Measurements from ENCODE around the gene SOS1.

SOS1 gene

GRCh38 chr2:39099310-39099869 is 21.5 kb downstream of the SOS1 start:
- Histone ChIP-seq H3K27ac (no peak overlapping the region), H3K9me3 (no peaks in the 10 kb centered on the region), H3K4me3 (no peak overlapping the region), H3K36me3 (no peaks in the 10 kb centered on the region), H3K4me1 (peaks cover 0 to 55% (median 11%) of the 10 kb centered on the region in 4 donors), H3K27me3 (no peaks in the 10 kb centered on the region)
- no peak for DNase-seq
- TF ChIP-seq CTCF (IDR thresholded peaks at IDR 0.05): no peak
- intact Hi-C loops (cut with DNase I; ENCODE audit: low total_unique reads): no loop called here

GRCh38 chr2:39095624-39096023 is 25.2 kb downstream of the SOS1 start:
- H3K27me3 ChIP-seq: no peaks in the 10 kb centered on the region
- H3K4me1 ChIP-seq: peaks cover 0 to 55% (median 13%) of the 10 kb centered on the region in 4 donors
- H3K9me3 ChIP-seq: no peaks in the 10 kb centered on the region
- H3K27ac ChIP-seq: no peak overlapping the region
- no peaks in the 10 kb centered on the region for H3K36me3 ChIP-seq
- H3K4me3 ChIP-seq: no peak overlapping the region
- no peak for DNase-seq
- intact Hi-C loops (cut with DNase I; ENCODE audit: low total_unique reads): no loop called here
- no peak for TF ChIP-seq CTCF (IDR thresholded peaks at IDR 0.05)

GRCh38 chr2:39094717-39095363 is 26.0 kb downstream of the SOS1 start:
- intact Hi-C loops (cut with DNase I; ENCODE audit: low total_unique reads): loop anchor here (5.0 kb wide), 1 partner anchor 937 kb away; no protein-coding TSS in a partner anchor
- DNase-seq: no peak
- Histone ChIP-seq H3K27me3 (no peaks in the 10 kb centered on the region), H3K36me3 (no peaks in the 10 kb centered on the region), H3K4me1 (peaks cover 0 to 51% (median 13%) of the 10 kb centered on the region in 4 donors), H3K9me3 (no peaks in the 10 kb centered on the region), H3K27ac (no peak overlapping the region), H3K4me3 (no peak overlapping the region)
- TF ChIP-seq CTCF (IDR thresholded peaks at IDR 0.05): no peak

GRCh38 chr2:39093218-39093898 is 27.5 kb downstream of the SOS1 start:
- no peak for TF ChIP-seq CTCF (IDR thresholded peaks at IDR 0.05)
- H3K27me3 ChIP-seq: no peaks in the 10 kb centered on the region
- no peak for DNase-seq
- H3K36me3 ChIP-seq: no peaks in the 10 kb centered on the region
- peaks cover 0 to 36% (median 10%) of the 10 kb centered on the region in 4 donors for H3K4me1 ChIP-seq
- no peaks in the 10 kb centered on the region for H3K9me3 ChIP-seq
- no peak overlapping the region for H3K27ac ChIP-seq
- H3K4me3 ChIP-seq: no peak overlapping the region
- intact Hi-C loops (cut with DNase I; ENCODE audit: low total_unique reads): loop anchor here (5.0 kb wide), 1 partner anchor 939 kb away; no protein-coding TSS in a partner anchor

DNA sequence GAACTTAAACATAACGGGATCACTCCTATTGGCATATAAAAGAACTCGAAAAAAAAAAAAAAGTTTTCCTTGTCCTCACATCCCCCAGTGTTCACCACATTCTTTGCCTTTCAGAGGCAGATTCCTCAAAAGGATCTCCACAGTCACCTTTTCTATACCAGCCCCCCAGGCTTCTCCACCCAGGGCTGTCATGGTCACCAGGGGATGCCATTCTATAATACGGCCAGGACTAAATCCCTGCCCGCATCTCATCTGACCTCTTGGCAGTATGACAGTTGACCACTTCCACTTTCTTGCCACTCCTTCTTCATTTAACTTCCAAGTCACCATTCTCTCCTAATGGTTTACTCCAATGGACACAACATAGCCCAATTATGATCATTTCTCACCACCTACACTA is 29.3 kb downstream of the SOS1 start:
- Histone ChIP-seq H3K36me3 (no peaks in the 10 kb centered on the region), H3K27me3 (no peaks in the 10 kb centered on the region), H3K4me3 (no peak overlapping the region), H3K4me1 (peaks cover 0 to 22% (median 7%) of the 10 kb centered on the region in 4 donors), H3K9me3 (no peaks in the 10 kb centered on the region), H3K27ac (no peak overlapping the region)
- no peak for TF ChIP-seq CTCF (IDR thresholded peaks at IDR 0.05)
- intact Hi-C loops (cut with DNase I; ENCODE audit: low total_unique reads): loop anchor here (5.0 kb wide), 1 partner anchor 941 kb away; no protein-coding TSS in a partner anchor
- no peak for DNase-seq
